CD14-positive monocyte (primary cell): Measurements from ENCODE around the gene BDKRB2. TPM values are rescaled to one million over a fixed set of nuclear protein-coding genes. Genes with fewer than 3 reads are reported as not detected.

Experiments used
- DNase-seq, 3 donors: peaks; one replicate each; pipeline ENCODE4 v3.0.0-alpha.2; 2011 to 2022
- H2AFZ ChIP-seq: 2 replicates; pipeline ENCODE4 v1.6.0; 2012; ENCODE audit warnings: mild to moderate bottlenecking, low read depth, low read length, inconsistent platforms; ENCODE audit not compliant: insufficient read depth, poor library complexity, severe bottlenecking
- H3K27ac ChIP-seq, 2 donors: 1 replicate in 1 of 2; 2 replicates in 1 of 2; pipeline ENCODE4 v1.5.1; 2012 to 2013; ENCODE audit warnings: low read length in 2 of 2, control low read depth in 1 of 2, inconsistent platforms in 1 of 2, low read depth in 1 of 2, mild to moderate bottlenecking in 1 of 2
- H3K27me3 ChIP-seq, 2 donors: one replicate each; pipeline versions ENCODE4 v1.6.0 to v1.6.1; 2011 to 2013; ENCODE audit warnings: low read length in 2 of 2; ENCODE audit not compliant: control insufficient read depth in 2 of 2, insufficient read depth in 2 of 2
- H3K36me3 ChIP-seq, 2 donors: replicated peaks in 1 of 2; 1 replicate in 1 of 2; 2 replicates in 1 of 2; pipeline versions ENCODE4 v1.5.1 to v1.6.1; 2012 to 2013; ENCODE audit warnings: low read length in 2 of 2, control low read depth in 1 of 2, inconsistent platforms in 1 of 2, mild to moderate bottlenecking in 1 of 2; ENCODE audit not compliant: insufficient read depth in 2 of 2, control insufficient read depth in 1 of 2
- H3K4me1 ChIP-seq, 2 donors: 1 replicate in 1 of 2; 2 replicates in 1 of 2; pipeline versions ENCODE4 v1.5.1 to v1.6.1; 2012 to 2013; ENCODE audit warnings: low read length in 2 of 2, control low read depth in 1 of 2, inconsistent platforms in 1 of 2, mild to moderate bottlenecking in 1 of 2, moderate library complexity in 1 of 2; ENCODE audit not compliant: insufficient read depth in 2 of 2, control insufficient read depth in 1 of 2
- H3K4me2 ChIP-seq: replicated peaks from 2 replicates; pipeline ENCODE3; 2012; ENCODE audit warnings: low read length, moderate library complexity, mild to moderate bottlenecking; ENCODE audit not compliant: poor library complexity, severe bottlenecking; ENCODE audit errors: extremely low read depth
- H3K4me3 ChIP-seq, 3 experiments: fragments of 200-600 bp in 1 of 3; sonication (generic) in 1 of 3; replicated peaks in 1 of 3; 1 replicate in 2 of 3; 2 replicates in 1 of 3; pipeline ENCODE4 v1.5.1; 2011 to 2013; ENCODE audit warnings: low read length in 3 of 3, mild to moderate bottlenecking in 3 of 3, control low read depth in 2 of 3, low read depth in 2 of 3, inconsistent platforms in 1 of 3, moderate library complexity in 1 of 3
- H3K79me2 ChIP-seq: 2 replicates; pipeline ENCODE4 v1.6.0; 2012; ENCODE audit warnings: mild to moderate bottlenecking, control low read depth, inconsistent platforms, low read length, moderate library complexity; ENCODE audit not compliant: insufficient read depth
- H3K9ac ChIP-seq: 2 replicates; pipeline ENCODE4 v1.6.0; 2017; ENCODE audit warnings: low read length, mild to moderate bottlenecking; ENCODE audit not compliant: insufficient read depth, poor library complexity, severe bottlenecking
- H3K9me3 ChIP-seq, 2 donors: replicated peaks in 1 of 2; 1 replicate in 1 of 2; 2 replicates in 1 of 2; pipeline versions ENCODE4 v1.5.1 to v1.6.1; 2012 to 2013; ENCODE audit warnings: low read length in 2 of 2, control low read depth in 1 of 2; ENCODE audit not compliant: control insufficient read depth in 1 of 2, insufficient read depth in 1 of 2
- H4K20me1 ChIP-seq: 2 replicates; pipeline ENCODE4 v1.6.0; 2012; ENCODE audit warnings: mild to moderate bottlenecking, low read length, control low read depth, moderate library complexity; ENCODE audit not compliant: insufficient read depth
- H3K27ac Mint-ChIP-seq, 7 donors: one replicate each; pipeline ENCODE4 v1.8.0; 2020; ENCODE audit warnings: mild to moderate bottlenecking in 7 of 7, mixed read lengths in 7 of 7, moderate library complexity in 6 of 7, inconsistent platforms in 2 of 7
- H3K27me3 Mint-ChIP-seq, 3 donors: one replicate each; pipeline ENCODE4 v1.8.0; 2021 to 2022; ENCODE audit warnings: low read depth in 3 of 3, mild to moderate bottlenecking in 3 of 3, mixed read lengths in 3 of 3, moderate library complexity in 3 of 3, inconsistent platforms in 1 of 3
- H3K36me3 Mint-ChIP-seq, 2 donors: one replicate each; pipeline ENCODE4 v1.8.0; 2020; ENCODE audit warnings: mixed read lengths in 2 of 2, inconsistent platforms in 1 of 2, mild to moderate bottlenecking in 1 of 2
- H3K4me1 Mint-ChIP-seq: one replicate; pipeline ENCODE4 v1.8.0; 2020; ENCODE audit warnings: mild to moderate bottlenecking, mixed read lengths
- H3K4me3 Mint-ChIP-seq, 2 donors: one replicate each; pipeline ENCODE4 v1.8.0; 2020; ENCODE audit warnings: mild to moderate bottlenecking in 2 of 2, mixed read lengths in 2 of 2, moderate library complexity in 1 of 2
- H3K9me3 Mint-ChIP-seq, 7 donors: one replicate each; pipeline ENCODE4 v1.8.0; 2020 to 2022; ENCODE audit warnings: mixed read lengths in 7 of 7, mild to moderate bottlenecking in 6 of 7, moderate library complexity in 6 of 7, inconsistent platforms in 2 of 7
- CTCF ChIP-seq: fragments of 200-600 bp; IDR thresholded peaks from one replicate; pipeline ENCODE4 v1.8.0; 2022; ENCODE audit warnings: antibody characterized with exemption, mild to moderate bottlenecking
- WGBS: methylation state at CpG from one replicate; pipeline ENCODE4 v1.1.5; 2013; ENCODE audit warnings: missing lambda C conversion rate; ENCODE audit not compliant: insufficient coverage; 5-methylcytosine and 5-hydroxymethylcytosine counted together
- intact Hi-C, 2 donors: fragments of 100-400 bp; cut with micrococcal nuclease; formaldehyde crosslinking; loops; one replicate each; pipeline versions ENCODE4 v1.15.0 to v1.15.1; 2023
- polyA plus RNA-seq, 3 donors: library from polyadenylated mRNA; depleted of rRNA in 1 of 3; unstranded in 2 of 3; stranded (reverse) in 1 of 3; fragments of 300-500 nt in 2 of 3; fragments of >200 nt in 1 of 3; fragmentation: Illumina TruSeq in 2 of 3; gene quantifications; 1 replicate in 2 of 3; 2 replicates in 1 of 3; pipeline ENCODE4 v1.2.3, GENCODE V29; 2012 to 2021

The BDKRB2 gene
- polyA plus RNA-seq, 3 donors = not detected

GRCh38 chr14:96160076-96160912, 44.3 kb upstream of the BDKRB2 start:
- Histone ChIP-seq H3K27me3 (no peaks in the 10 kb centered on the region), H2AFZ (no peak overlapping the region), H3K36me3 (no peaks in the 10 kb centered on the region), H3K27ac (no peak overlapping the region), H3K9me3 (no peaks in the 10 kb centered on the region), H3K4me3 (no peak overlapping the region), H3K9ac (no peak overlapping the region), H4K20me1 (no peaks in the 10 kb centered on the region), H3K4me1 (no peaks in the 10 kb centered on the region), H3K79me2 (no peaks in the 10 kb centered on the region), H3K4me2 (no peak overlapping the region)
- Mint-ChIP-seq H3K4me1 (peaks cover 3% of the 10 kb centered on the region), H3K9me3 (peaks cover 0 to 3% (median under 1%) of the 10 kb centered on the region in 7 donors), H3K36me3 (no peaks in the 10 kb centered on the region), H3K27ac (no peak overlapping the region), H3K4me3 (no peak overlapping the region), H3K27me3 (peaks cover 1 to 4% (median 3%) of the 10 kb centered on the region in 3 donors)
- no peak for DNase-seq
- WGBS = 87% methylated on average over 5 of the region's 8 CpGs
- intact Hi-C loops = no loop called here
- TF ChIP-seq CTCF = no peak

GRCh38 chr14:96160913-96161310, 43.7 kb upstream of the BDKRB2 start:
- intact Hi-C loops = no loop called here
- Histone ChIP-seq H4K20me1 (no peaks in the 10 kb centered on the region), H3K79me2 (no peaks in the 10 kb centered on the region), H3K9me3 (no peaks in the 10 kb centered on the region), H3K27ac (no peak overlapping the region), H3K27me3 (no peaks in the 10 kb centered on the region), H3K4me1 (no peaks in the 10 kb centered on the region), H3K36me3 (no peaks in the 10 kb centered on the region), H3K4me3 (no peak overlapping the region), H3K4me2 (no peak overlapping the region), H2AFZ (no peak overlapping the region), H3K9ac (no peak overlapping the region)
- Mint-ChIP-seq H3K36me3 (no peaks in the 10 kb centered on the region), H3K27me3 (peaks cover 1 to 5% (median 3%) of the 10 kb centered on the region in 3 donors), H3K27ac (no peak overlapping the region), H3K4me3 (no peak overlapping the region), H3K9me3 (peaks cover 0 to 3% (median 0%) of the 10 kb centered on the region in 7 donors), H3K4me1 (peaks cover 3% of the 10 kb centered on the region)
- WGBS = 95% methylated on average over 3 of the region's 4 CpGs
- no peak for DNase-seq
- no peak for TF ChIP-seq CTCF
